ENCODE results near the gene FBLL1. TPM values are rescaled to one million over a fixed set of nuclear protein-coding genes. Genes with fewer than 3 reads are reported as not detected.

The FBLL1 gene
- total and polyA plus RNA-seq, 10 of the 15 experiments (the other 5 are each of a cell fraction or from before 2014, with no cell fraction given), result 0.04 to 0.23 (median 0.15) TPM; not detected in 7

DNA sequence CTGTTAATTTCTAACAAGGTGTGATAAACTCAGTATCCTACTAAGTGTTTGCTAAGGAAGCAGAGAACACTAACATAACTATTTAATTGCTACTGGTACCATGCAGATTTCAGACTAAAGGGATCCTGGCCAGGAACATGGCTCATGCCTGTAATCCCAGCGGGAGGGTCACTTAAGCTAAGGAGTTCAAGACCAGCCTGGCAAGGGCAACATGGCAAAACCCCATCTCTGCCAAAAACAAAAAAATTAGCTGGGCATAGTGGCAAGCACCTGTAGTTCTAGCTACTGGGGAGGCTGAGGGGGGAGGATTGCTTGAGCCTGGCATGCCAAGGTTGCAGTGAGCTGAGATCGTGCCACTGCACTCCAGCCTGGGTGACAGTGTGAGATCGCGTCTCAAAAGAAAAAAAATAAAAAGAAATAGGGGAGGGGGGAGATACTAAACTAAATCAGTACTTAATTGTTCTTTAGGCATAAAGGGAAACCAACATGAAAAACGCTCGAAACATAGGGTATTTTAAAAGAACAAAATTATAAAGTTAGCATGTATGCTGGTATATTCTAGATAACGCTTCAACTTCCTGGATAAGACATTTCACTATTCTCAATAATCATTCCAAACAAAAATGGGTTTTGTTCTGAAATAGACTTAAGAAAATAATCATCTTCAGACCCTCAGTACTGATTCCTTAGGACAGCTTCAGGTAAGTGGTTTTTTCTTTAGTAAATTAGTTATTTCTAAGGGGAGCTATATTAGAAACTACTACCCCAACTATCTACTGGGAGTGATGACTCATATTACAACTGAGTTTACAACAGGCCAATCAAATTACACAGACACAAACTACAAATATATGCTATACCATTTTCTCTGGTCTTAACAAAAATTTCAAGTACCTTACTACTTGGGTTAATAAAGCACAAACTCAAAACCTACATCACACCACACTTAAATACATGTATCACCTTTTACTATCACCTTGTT, 46.6 kb downstream of the FBLL1 start:
- BruUV-seq (replicated peaks), result no TSS peak
- WGBS (ENCODE audit: insufficient coverage, insufficient replicate concordance, low lambda C conversion rate, missing lambda C conversion rate), result 90% methylated on average over 7 of the region's 7 CpGs

More for the DNA sequence above, 46.6 kb downstream of the FBLL1 start:
- ChIA-PET CTCF (interaction anchor here (0.6 to 1.3 kb wide), 4 partner anchors 10 to 101 kb away, joined by 3 read pairs; no protein-coding TSS in a partner anchor), SMC1A (ENCODE audit: uncharacterized antibody, unreplicated experiment) (interaction anchor here (0.7 to 2.2 kb wide), 4 partner anchors 11 to 95 kb away, joined by 3 to 5 read pairs (median 4); no protein-coding TSS in a partner anchor), RAD21 (ENCODE audit: unreplicated experiment) (no interaction called here), POLR2A (interaction anchor here (1.0 to 1.9 kb wide), 2 partner anchors 8 to 10 kb away, joined by 5 to 7 read pairs; no protein-coding TSS in a partner anchor)
- no peak overlapping the region for H3K9ac ChIP-seq (ENCODE audit: control insufficient read depth, insufficient read depth, low read length)
- TF ChIP-seq NFYB (IDR thresholded peaks at IDR 0.05; ENCODE audit: insufficient read depth, low read depth, low read length), result peak; percentile 66; the same call in 1 of the 2 replicates
- TF ChIP-seq MYB (IDR thresholded peaks at IDR 0.05; ENCODE audit: borderline replicate concordance, low read depth, low read length), result no peak
- TF ChIP-seq, protein P1, sequence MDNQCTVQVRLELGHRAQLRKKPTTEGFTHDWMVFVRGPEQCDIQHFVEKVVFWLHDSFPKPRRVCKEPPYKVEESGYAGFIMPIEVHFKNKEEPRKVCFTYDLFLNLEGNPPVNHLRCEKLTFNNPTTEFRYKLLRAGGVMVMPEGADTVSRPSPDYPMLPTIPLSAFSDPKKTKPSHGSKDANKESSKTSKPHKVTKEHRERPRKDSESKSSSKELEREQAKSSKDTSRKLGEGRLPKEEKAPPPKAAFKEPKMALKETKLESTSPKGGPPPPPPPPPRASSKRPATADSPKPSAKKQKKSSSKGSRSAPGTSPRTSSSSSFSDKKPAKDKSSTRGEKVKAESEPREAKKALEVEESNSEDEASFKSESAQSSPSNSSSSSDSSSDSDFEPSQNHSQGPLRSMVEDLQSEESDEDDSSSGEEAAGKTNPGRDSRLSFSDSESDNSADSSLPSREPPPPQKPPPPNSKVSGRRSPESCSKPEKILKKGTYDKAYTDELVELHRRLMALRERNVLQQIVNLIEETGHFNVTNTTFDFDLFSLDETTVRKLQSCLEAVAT (IDR thresholded peaks at IDR 0.05), result peak; percentile 69; the same call in 1 of the 2 replicates
- TF ChIP-seq NR2F1 (conservative IDR thresholded peaks at IDR 0.05), result no peak
- peak; percentile 33; the same call in 1 of the 2 replicates for TF ChIP-seq JUNB (IDR thresholded peaks at IDR 0.05)
- no peak for TF ChIP-seq CEBPB (IDR thresholded peaks at IDR 0.05; ENCODE audit: borderline replicate concordance in 1 of 2, low read depth in 2 of 2, low read length in 2 of 2)
- TF ChIP-seq, protein P2, sequence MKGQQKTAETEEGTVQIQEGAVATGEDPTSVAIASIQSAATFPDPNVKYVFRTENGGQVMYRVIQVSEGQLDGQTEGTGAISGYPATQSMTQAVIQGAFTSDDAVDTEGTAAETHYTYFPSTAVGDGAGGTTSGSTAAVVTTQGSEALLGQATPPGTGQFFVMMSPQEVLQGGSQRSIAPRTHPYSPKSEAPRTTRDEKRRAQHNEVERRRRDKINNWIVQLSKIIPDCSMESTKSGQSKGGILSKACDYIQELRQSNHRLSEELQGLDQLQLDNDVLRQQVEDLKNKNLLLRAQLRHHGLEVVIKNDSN (IDR thresholded peaks at IDR 0.05; ENCODE audit: borderline replicate concordance, extremely low read length, insufficient read depth, low read depth, low read length), result no peak
- no peak for TF ChIP-seq RCOR1 (conservative IDR thresholded peaks at IDR 0.05; ENCODE audit: low read depth, low read length)
- TF ChIP-seq HDAC6 (IDR thresholded peaks at IDR 0.05; ENCODE audit: unreplicated experiment), result no peak
- peak overlapping the region; percentile 55 for H3K4me2 ChIP-seq (ENCODE audit: control insufficient read depth, insufficient read depth)
- no peaks in the 10 kb centered on the region; a peak in 1 of 4 replicates for H3K36me3 ChIP-seq (ENCODE audit: control insufficient read depth in 2 of 2, insufficient read depth in 2 of 2, low read length in 1 of 2)
- DNase-seq (ENCODE audit: low read depth, low spot score) (no peak), FAIRE-seq (no peak), ATAC-seq (no peak)
- H4K20me1 ChIP-seq (ENCODE audit: control insufficient read depth, insufficient read depth), result no peaks in the 10 kb centered on the region
- no peak overlapping the region for H2AFZ ChIP-seq (ENCODE audit: control insufficient read depth, low read depth, low read length)
- H3K27ac ChIP-seq (ENCODE audit: control insufficient read depth, insufficient read depth), result no peak overlapping the region
- intact Hi-C loops (cut with micrococcal nuclease; ENCODE audit: unreplicated experiment) (loop anchor here (10.0 kb wide), 1 partner anchor 281 kb away; the partner anchor contains the start of gene WWC1), in situ Hi-C loops (cut with MboI) (no loop called here)
- peaks cover 9% of the 10 kb centered on the region; the same call in 1 of the 2 replicates for H3K4me1 ChIP-seq (ENCODE audit: control insufficient read depth, insufficient read depth, low read length)
- H3K27me3 ChIP-seq (replicated peaks in 1 of 2; ENCODE audit: control insufficient read depth in 2 of 2, insufficient read depth in 2 of 2, low read length in 1 of 2), result no peaks in the 10 kb centered on the region
- peaks cover 4% of the 10 kb centered on the region for H3K9me3 ChIP-seq (replicated peaks; ENCODE audit: control insufficient read depth, insufficient read depth, low read length)
- peaks cover 74% of the 10 kb centered on the region for H3K79me2 ChIP-seq (ENCODE audit: control insufficient read depth, insufficient read depth, low read length)
- peak overlapping the region; percentile 13 for H3K4me3 ChIP-seq
